ENCODE data around the gene VAMP1.

Gene VAMP1

GRCh38 chr12:6420364-6420763 lies 50.1 kb downstream of the VAMP1 start:
- Histone ChIP-seq H3K4me1 (ENCODE audit: low read length) (peaks cover 11% of the 10 kb centered on the region; the same call in 1 of the 2 replicates), H3K9ac (ENCODE audit: low read length) (no peak overlapping the region), H3K27ac (ENCODE audit: low read length) (no peak overlapping the region), H3K27me3 (ENCODE audit: low read depth, low read length) (peaks cover 8% of the 10 kb centered on the region), H3K36me3 (replicated peaks; ENCODE audit: low read depth, low read length) (no peaks in the 10 kb centered on the region), H3K4me2 (ENCODE audit: low read length) (no peak overlapping the region), H2AFZ (ENCODE audit: low read depth, low read length) (no peak overlapping the region), H3K79me2 (ENCODE audit: low read length) (no peaks in the 10 kb centered on the region), H3K9me3 (ENCODE audit: insufficient read depth, low read length) (no peaks in the 10 kb centered on the region), H3K4me3 (ENCODE audit: low read length) (no peak overlapping the region), H4K20me1 (ENCODE audit: insufficient read depth, low read length) (no peaks in the 10 kb centered on the region)
- TF ChIP-seq CTCF (IDR thresholded peaks at IDR 0.05; ENCODE audit: low read depth, low read length) (no peak), EZH2phosphoT487 (IDR thresholded peaks at IDR 0.05; ENCODE audit: low read depth) (no peak)

GRCh38 chr12:6418796-6419195 lies 51.7 kb downstream of the VAMP1 start:
- H4K20me1 ChIP-seq (ENCODE audit: insufficient read depth, low read length): no peaks in the 10 kb centered on the region
- H3K9ac ChIP-seq (ENCODE audit: low read length): no peak overlapping the region
- no peak overlapping the region for H3K4me3 ChIP-seq (ENCODE audit: low read length)
- H3K36me3 ChIP-seq (replicated peaks; ENCODE audit: low read depth, low read length): no peaks in the 10 kb centered on the region
- H3K27ac ChIP-seq (ENCODE audit: low read length): no peak overlapping the region
- TF ChIP-seq EZH2phosphoT487 (IDR thresholded peaks at IDR 0.05; ENCODE audit: low read depth): no peak
- peaks cover 13% of the 10 kb centered on the region for H3K27me3 ChIP-seq (ENCODE audit: low read depth, low read length)
- H2AFZ ChIP-seq (ENCODE audit: low read depth, low read length): no peak overlapping the region
- H3K4me1 ChIP-seq (ENCODE audit: low read length): peaks cover 10% of the 10 kb centered on the region; the same call in 1 of the 2 replicates
- no peaks in the 10 kb centered on the region for H3K79me2 ChIP-seq (ENCODE audit: low read length)
- no peaks in the 10 kb centered on the region for H3K9me3 ChIP-seq (ENCODE audit: insufficient read depth, low read length)
- no peak overlapping the region for H3K4me2 ChIP-seq (ENCODE audit: low read length)

GRCh38 chr12:6416596-6416995 lies 53.9 kb downstream of the VAMP1 start:
- no peaks in the 10 kb centered on the region for H3K79me2 ChIP-seq (ENCODE audit: low read length)
- no peaks in the 10 kb centered on the region for H3K36me3 ChIP-seq (replicated peaks; ENCODE audit: low read depth, low read length)
- H3K27me3 ChIP-seq (ENCODE audit: low read depth, low read length): peaks cover 13% of the 10 kb centered on the region

More at GRCh38 chr12:6416596-6416995, 53.9 kb downstream of the VAMP1 start:
- Histone ChIP-seq H4K20me1 (ENCODE audit: insufficient read depth, low read length) (no peaks in the 10 kb centered on the region), H3K4me3 (ENCODE audit: low read length) (no peak overlapping the region), H3K9ac (ENCODE audit: low read length) (no peak overlapping the region), H3K27ac (ENCODE audit: low read length) (no peak overlapping the region), H3K4me2 (ENCODE audit: low read length) (no peak overlapping the region), H2AFZ (ENCODE audit: low read depth, low read length) (no peak overlapping the region), H3K4me1 (ENCODE audit: low read length) (0 out of 2 replicates have a peak, but pooled peaks cover 5% of the 10 kb centered on the region), H3K9me3 (ENCODE audit: insufficient read depth, low read length) (no peaks in the 10 kb centered on the region)
- TF ChIP-seq EZH2phosphoT487 (IDR thresholded peaks at IDR 0.05; ENCODE audit: low read depth): no peak
- TF ChIP-seq CTCF (IDR thresholded peaks at IDR 0.05; ENCODE audit: low read depth, low read length): no peak

Data from OCI-LY3 (cell line).